ENCODE results near the gene HS1BP3.

- no peak for TF ChIP-seq CTCF (conservative IDR thresholded peaks at IDR 0.05)
- TF ChIP-seq EZH2 (IDR thresholded peaks at IDR 0.05; ENCODE audit: low read depth), result no peak
Observed at GRCh38 chr2:20609995-20610357, 40.9 kb downstream of the HS1BP3 start.

Data from PC-9 (cell line).